ENCODE measurements around the gene SPCS2. TPM values are rescaled to one million over a fixed set of nuclear protein-coding genes. Genes with fewer than 3 reads are reported as not detected.

Gene SPCS2
- total RNA-seq, 6 donors from 2014 or later = 15.5 to 150 (median 89.0) TPM

- Histone ChIP-seq H3K4me1 (no peaks in the 10 kb centered on the region), H3K36me3 (peaks cover 0 to 33% (median 12%) of the 10 kb centered on the region in 4 donors), H3K27me3 (no peaks in the 10 kb centered on the region), H3K9me3 (no peaks in the 10 kb centered on the region), H3K27ac (no peak overlapping the region), H3K4me3 (no peak overlapping the region)
- 88 to 100% methylated on average over 1 of the region's 1 CpG for WGBS, 2 donors
- no peak for DNase-seq
- ATAC-seq (ENCODE audit: low FRiP score in 2 of 2) = no peak
- TF ChIP-seq CTCF (IDR thresholded peaks at IDR 0.05) (no peak), POLR2A (IDR thresholded peaks at IDR 0.05) (no peak), EP300 (IDR thresholded peaks at IDR 0.05) (no peak), POLR2AphosphoS5 (IDR thresholded peaks at IDR 0.05) (no peak)
These were observed 32.8 kb downstream of the SPCS2 start for GRCh38 chr11:74981888-74982287.

- H3K27ac ChIP-seq = no peak overlapping the region
- no peaks in the 10 kb centered on the region for H3K27me3 ChIP-seq
- ATAC-seq (ENCODE audit: low FRiP score in 2 of 2) (no peak), DNase-seq (no peak)
- H3K4me3 ChIP-seq = no peak overlapping the region
- 82 to 94% methylated on average over 3 of the region's 3 CpGs for WGBS, 2 donors
- TF ChIP-seq POLR2A (IDR thresholded peaks at IDR 0.05) = no peak
- TF ChIP-seq CTCF (IDR thresholded peaks at IDR 0.05) = no peak
- no peak for TF ChIP-seq EP300 (IDR thresholded peaks at IDR 0.05)
- TF ChIP-seq POLR2AphosphoS5 (IDR thresholded peaks at IDR 0.05) = no peak
- H3K36me3 ChIP-seq = peaks cover 0 to 17% (median 2%) of the 10 kb centered on the region in 4 donors
- H3K9me3 ChIP-seq = no peaks in the 10 kb centered on the region
- peaks cover 0 to 7% (median 0%) of the 10 kb centered on the region in 4 donors for H3K4me1 ChIP-seq
These were observed 35.0 kb downstream of the SPCS2 start for GRCh38 chr11:74984070-74984469.

GRCh38 chr11:74984730-74985129 lies 35.7 kb downstream of the SPCS2 start:
- H3K4me1 ChIP-seq = peaks cover 0 to 13% (median 2%) of the 10 kb centered on the region in 4 donors
- ATAC-seq (ENCODE audit: low FRiP score in 2 of 2) (no peak), DNase-seq (no peak)
- WGBS, 2 donors = 86 to 91% methylated on average over 2 of the region's 2 CpGs
- TF ChIP-seq POLR2A (IDR thresholded peaks at IDR 0.05) = no peak
- TF ChIP-seq EP300 (IDR thresholded peaks at IDR 0.05) = no peak
- TF ChIP-seq CTCF (IDR thresholded peaks at IDR 0.05) = no peak
- no peak for TF ChIP-seq POLR2AphosphoS5 (IDR thresholded peaks at IDR 0.05)
- no peak overlapping the region for H3K4me3 ChIP-seq
- H3K9me3 ChIP-seq = no peaks in the 10 kb centered on the region
- peaks cover 0 to 12% (median under 1%) of the 10 kb centered on the region in 4 donors for H3K36me3 ChIP-seq
- no peaks in the 10 kb centered on the region for H3K27me3 ChIP-seq
- no peak overlapping the region for H3K27ac ChIP-seq

GRCh38 chr11:74988541-74989259 lies 39.6 kb downstream of the SPCS2 start, which contains the start of gene NEU3:
TSS of gene NEU3 (plus strand) at chr11:74988933. CDS start at chr11:74989061, 128 bp downstream.
- no peaks in the 10 kb centered on the region for H3K36me3 ChIP-seq
- no peaks in the 10 kb centered on the region for H3K9me3 ChIP-seq
- H3K4me1 ChIP-seq = peaks cover 0 to 17% (median 3%) of the 10 kb centered on the region in 4 donors
- no peak for TF ChIP-seq CTCF (IDR thresholded peaks at IDR 0.05)
- no peak for TF ChIP-seq EP300 (IDR thresholded peaks at IDR 0.05)
- TF ChIP-seq POLR2AphosphoS5 (IDR thresholded peaks at IDR 0.05) = peak in 1 of 2 donors; percentile 71
- TF ChIP-seq POLR2A (IDR thresholded peaks at IDR 0.05) = peak in 1 of 4 donors; percentile 62
- ATAC-seq (ENCODE audit: low FRiP score in 2 of 2) (peak; percentile 94 to 97), DNase-seq (peak; percentile 90 to 93)
- H3K4me3 ChIP-seq = peak within 1 kb of the TSS; percentile 48 to 82 (median 72)
- WGBS, 2 donors = 0% methylated on average over 28 to 36 of the region's 46 CpGs
- H3K27me3 ChIP-seq = no peaks in the 10 kb centered on the region
- peak within 1 kb of the TSS; percentile 57 to 87 (median 76) for H3K27ac ChIP-seq

Data from upper lobe of left lung (tissue), 6 donors.